GM21723 (cell line): Measurements from ENCODE around the gene PLA2G2A.
"Not testable (repeated sequence)": the region's sequence is repeated elsewhere in the genome, so short reads cannot be mapped to it uniquely, and the experiment has no call there.

Source experiments
- ATAC-seq: cut with Tn5 transposase; IDR thresholded peaks from one replicate; pipeline ENCODE4 v1.9.1; 2021; ENCODE audit warnings: mild to moderate bottlenecking, moderate library complexity; ENCODE audit not compliant: unreplicated experiment

Gene PLA2G2A

GRCh38 chr1:19934336-19934735 is 45.1 kb downstream of the PLA2G2A start:
- ATAC-seq: no peak

- no peak for ATAC-seq
Measured at GRCh38 chr1:19932866-19933265, 46.6 kb downstream of the PLA2G2A start.

GRCh38 chr1:19927130-19927421 is 52.3 kb downstream of the PLA2G2A start:
- not testable (repeated sequence) for ATAC-seq

GRCh38 chr1:19926296-19927129 is 52.9 kb downstream of the PLA2G2A start:
- ATAC-seq: no peak
